ENCODE measurements around the gene ENG. TPM values are rescaled to one million over a fixed set of nuclear protein-coding genes. Genes with fewer than 3 reads are reported as not detected.
"Not testable (repeated sequence)": the region's sequence is repeated elsewhere in the genome, so short reads cannot be mapped to it uniquely, and the experiment has no call there.

ENG gene
- total RNA-seq, 4 donors from 2014 or later, result 7.2 to 32.8 (median 18.0) TPM

GRCh38 chr9:127884976-127885490 is 30.6 kb upstream of the ENG start:
- intact Hi-C loops (cut with DNase I), result no loop called here
- DNase-seq, result no peak
- Histone ChIP-seq H3K27me3 (no peaks in the 10 kb centered on the region), H3K27ac (peak overlapping the region in 1 of 4 donors; percentile 19), H3K36me3 (peaks cover 12 to 64% (median 26%) of the 10 kb centered on the region in 3 donors), H3K4me3 (no peak overlapping the region), H3K4me1 (peaks cover 0 to 25% (median 5%) of the 10 kb centered on the region in 3 donors), H3K9me3 (no peaks in the 10 kb centered on the region)
- TF ChIP-seq POLR2A (IDR thresholded peaks at IDR 0.05) (no peak), CTCF (IDR thresholded peaks at IDR 0.05) (no peak)
- WGBS, 2 donors, result 62% methylated on average over 3 of the region's 15 CpGs; no CpG with 5 or more reads in 1 of the 2 donors

GRCh38 chr9:127884427-127884911 is 30.0 kb upstream of the ENG start:
- Histone ChIP-seq H3K36me3 (peaks cover 11 to 58% (median 22%) of the 10 kb centered on the region in 3 donors), H3K4me3 (no peak overlapping the region), H3K9me3 (no peaks in the 10 kb centered on the region), H3K27me3 (no peaks in the 10 kb centered on the region), H3K4me1 (peaks cover 0 to 25% (median 5%) of the 10 kb centered on the region in 3 donors), H3K27ac (peak overlapping the region in 1 of 4 donors; percentile 19)
- TF ChIP-seq CTCF (IDR thresholded peaks at IDR 0.05) (no peak), POLR2A (IDR thresholded peaks at IDR 0.05) (no peak)
- DNase-seq, result no peak
- intact Hi-C loops (cut with DNase I), result no loop called here
- 56 to 71% methylated on average over 8 to 9 of the region's 11 CpGs for WGBS, 2 donors

- 77 to 86% methylated on average over 7 of the region's 7 CpGs for WGBS, 2 donors
- Histone ChIP-seq H3K4me3 (no peak overlapping the region), H3K36me3 (peaks cover 11 to 53% (median 22%) of the 10 kb centered on the region in 3 donors), H3K27ac (peak overlapping the region in 1 of 4 donors; percentile 19), H3K4me1 (peaks cover 0 to 25% (median 5%) of the 10 kb centered on the region in 3 donors), H3K9me3 (no peaks in the 10 kb centered on the region), H3K27me3 (no peaks in the 10 kb centered on the region)
- TF ChIP-seq POLR2A (IDR thresholded peaks at IDR 0.05) (no peak), CTCF (IDR thresholded peaks at IDR 0.05) (no peak)
- DNase-seq, result no peak
- intact Hi-C loops (cut with DNase I), result no loop called here
Observed at GRCh38 chr9:127883959-127884358, 29.5 kb upstream of the ENG start.

GRCh38 chr9:127881715-127882114 is 27.3 kb upstream of the ENG start:
- H3K9me3 ChIP-seq; DNase-seq; H3K27me3 ChIP-seq; H3K4me3 ChIP-seq; intact Hi-C loops (cut with DNase I); H3K27ac ChIP-seq: not testable (repeated sequence)
- 82 to 85% methylated on average over 3 of the region's 3 CpGs for WGBS, 2 donors
- H3K36me3 ChIP-seq, result peaks cover 0 to 31% (median 9%) of the 10 kb centered on the region in 3 donors
- peaks cover 12 to 44% (median 14%) of the 10 kb centered on the region in 3 donors for H3K4me1 ChIP-seq

GRCh38 chr9:127880143-127880542 is 25.7 kb upstream of the ENG start:
- 74 to 77% methylated on average over 8 of the region's 8 CpGs for WGBS, 2 donors
- no peak for DNase-seq
- no peak overlapping the region for H3K4me3 ChIP-seq
- peaks cover 26 to 54% (median 28%) of the 10 kb centered on the region in 3 donors for H3K4me1 ChIP-seq
- H3K27me3 ChIP-seq, result no peaks in the 10 kb centered on the region
- H3K27ac ChIP-seq, result no peak overlapping the region
- intact Hi-C loops (cut with DNase I), result no loop called here
- H3K36me3 ChIP-seq, result peaks cover 0 to 15% (median 0%) of the 10 kb centered on the region in 3 donors
- no peaks in the 10 kb centered on the region for H3K9me3 ChIP-seq
- TF ChIP-seq CTCF (IDR thresholded peaks at IDR 0.05) (no peak), POLR2A (IDR thresholded peaks at IDR 0.05) (no peak)

All from esophagus squamous epithelium (tissue), 5 donors.